ENCODE measurements around the gene CP. TPM values are rescaled to one million over a fixed set of nuclear protein-coding genes. Genes with fewer than 3 reads are reported as not detected.

Gene CP
- total RNA-seq, 1 experiment from 2014 or later = 0.28 TPM

DNA sequence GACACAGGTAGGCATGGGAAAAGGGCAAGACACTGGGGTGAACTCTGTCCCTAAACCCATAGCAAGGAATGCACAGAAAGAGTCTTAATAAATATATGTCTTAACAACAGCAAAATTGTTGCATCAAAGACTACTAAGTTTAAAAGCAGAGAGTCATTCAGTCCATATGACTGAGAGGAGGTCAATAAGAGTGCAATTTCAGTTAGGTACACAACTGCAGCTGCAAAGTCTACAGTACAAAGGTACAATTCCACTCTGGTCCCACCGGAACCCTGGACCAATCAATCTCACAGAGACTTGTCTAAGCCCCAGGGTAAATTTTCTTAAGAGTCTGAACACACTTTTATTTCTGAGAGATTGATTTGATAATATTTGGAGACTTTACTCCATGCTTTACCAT lies 6.9 kb downstream of the CP start:
- no peaks in the 10 kb centered on the region for H3F3A ChIP-seq (ENCODE audit: insufficient read depth, low read depth)
- H4K20me1 ChIP-seq (ENCODE audit: insufficient read depth) = no peaks in the 10 kb centered on the region
- H3K4me2 ChIP-seq = no peak overlapping the region
- no peaks in the 10 kb centered on the region for H3K4me1 ChIP-seq (replicated peaks; ENCODE audit: insufficient read depth)
- H3K36me3 ChIP-seq (ENCODE audit: low read depth) = no peaks in the 10 kb centered on the region
- no TSS peak for BruUV-seq (replicated peaks)
- TF ChIP-seq, protein P1, sequence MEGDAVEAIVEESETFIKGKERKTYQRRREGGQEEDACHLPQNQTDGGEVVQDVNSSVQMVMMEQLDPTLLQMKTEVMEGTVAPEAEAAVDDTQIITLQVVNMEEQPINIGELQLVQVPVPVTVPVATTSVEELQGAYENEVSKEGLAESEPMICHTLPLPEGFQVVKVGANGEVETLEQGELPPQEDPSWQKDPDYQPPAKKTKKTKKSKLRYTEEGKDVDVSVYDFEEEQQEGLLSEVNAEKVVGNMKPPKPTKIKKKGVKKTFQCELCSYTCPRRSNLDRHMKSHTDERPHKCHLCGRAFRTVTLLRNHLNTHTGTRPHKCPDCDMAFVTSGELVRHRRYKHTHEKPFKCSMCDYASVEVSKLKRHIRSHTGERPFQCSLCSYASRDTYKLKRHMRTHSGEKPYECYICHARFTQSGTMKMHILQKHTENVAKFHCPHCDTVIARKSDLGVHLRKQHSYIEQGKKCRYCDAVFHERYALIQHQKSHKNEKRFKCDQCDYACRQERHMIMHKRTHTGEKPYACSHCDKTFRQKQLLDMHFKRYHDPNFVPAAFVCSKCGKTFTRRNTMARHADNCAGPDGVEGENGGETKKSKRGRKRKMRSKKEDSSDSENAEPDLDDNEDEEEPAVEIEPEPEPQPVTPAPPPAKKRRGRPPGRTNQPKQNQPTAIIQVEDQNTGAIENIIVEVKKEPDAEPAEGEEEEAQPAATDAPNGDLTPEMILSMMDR (conservative IDR thresholded peaks at IDR 0.05) = no peak
- TF ChIP-seq EZH2 (IDR thresholded peaks at IDR 0.05; ENCODE audit: low read depth) = no peak
- H3K79me2 ChIP-seq (ENCODE audit: low read depth) = no peaks in the 10 kb centered on the region
- no peaks in the 10 kb centered on the region for H3K9me3 ChIP-seq (ENCODE audit: insufficient read depth, low read depth)
- ChIA-PET POLR2A (ENCODE audit: unreplicated experiment) (no interaction called here), CTCF (no interaction called here)
- no peak overlapping the region for H2AFZ ChIP-seq
- intact Hi-C loops (cut with micrococcal nuclease; ENCODE audit: unreplicated experiment) = no loop called here
- H3K27ac ChIP-seq = no peak overlapping the region
- no peaks in the 10 kb centered on the region for H3K27me3 ChIP-seq (ENCODE audit: insufficient read depth, low read depth)
- H3K4me3 ChIP-seq = no peak overlapping the region
- no peaks in the 10 kb centered on the region for H3K9me2 ChIP-seq (ENCODE audit: insufficient read depth)
- DNase-seq = no peak

DNA sequence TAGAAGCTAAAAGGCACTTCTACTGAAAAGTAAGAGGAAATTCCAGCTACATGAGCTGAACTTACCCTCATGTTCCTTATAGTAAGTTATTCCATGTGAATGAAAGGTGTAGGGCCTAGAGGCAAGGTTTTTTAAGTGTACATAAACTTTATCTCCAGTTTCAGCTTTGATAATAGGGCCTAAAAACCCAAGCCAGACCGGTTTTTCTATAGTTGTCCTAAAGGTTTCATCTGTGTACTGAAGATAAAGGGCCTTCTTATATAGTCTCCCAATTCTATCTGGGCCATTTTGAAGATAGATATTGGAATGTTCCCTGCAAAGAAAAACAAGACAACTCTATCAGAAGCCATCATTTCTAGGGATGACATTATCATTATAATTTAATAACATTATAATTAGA lies 9.2 kb downstream of the CP start:
- Histone ChIP-seq H3K4me2 (no peak overlapping the region), H3K27me3 (ENCODE audit: insufficient read depth, low read depth) (no peaks in the 10 kb centered on the region), H3K9me3 (ENCODE audit: insufficient read depth, low read depth) (0 out of 2 replicates have a peak, but pooled peaks cover 3% of the 10 kb centered on the region), H2AFZ (no peak overlapping the region), H3K36me3 (ENCODE audit: low read depth) (no peaks in the 10 kb centered on the region), H3K4me3 (no peak overlapping the region), H3K79me2 (ENCODE audit: low read depth) (no peaks in the 10 kb centered on the region), H3K9me2 (ENCODE audit: insufficient read depth) (no peaks in the 10 kb centered on the region), H3K4me1 (replicated peaks; ENCODE audit: insufficient read depth) (no peaks in the 10 kb centered on the region), H3F3A (ENCODE audit: insufficient read depth, low read depth) (no peaks in the 10 kb centered on the region), H3K27ac (no peak overlapping the region), H4K20me1 (ENCODE audit: insufficient read depth) (no peaks in the 10 kb centered on the region)
- POLR2A ChIA-PET (ENCODE audit: unreplicated experiment) = interaction anchor here (0.6 kb wide), 1 partner anchor 11 kb away, joined by 3 read pairs; no protein-coding TSS in a partner anchor
- no TSS peak for BruUV-seq (replicated peaks)
- no peak for TF ChIP-seq EZH2 (IDR thresholded peaks at IDR 0.05; ENCODE audit: low read depth)
- TF ChIP-seq, protein P1 (conservative IDR thresholded peaks at IDR 0.05) = no peak
- no peak for DNase-seq
- CTCF ChIA-PET = no interaction called here
- intact Hi-C loops (cut with micrococcal nuclease; ENCODE audit: unreplicated experiment) = no loop called here

DNA sequence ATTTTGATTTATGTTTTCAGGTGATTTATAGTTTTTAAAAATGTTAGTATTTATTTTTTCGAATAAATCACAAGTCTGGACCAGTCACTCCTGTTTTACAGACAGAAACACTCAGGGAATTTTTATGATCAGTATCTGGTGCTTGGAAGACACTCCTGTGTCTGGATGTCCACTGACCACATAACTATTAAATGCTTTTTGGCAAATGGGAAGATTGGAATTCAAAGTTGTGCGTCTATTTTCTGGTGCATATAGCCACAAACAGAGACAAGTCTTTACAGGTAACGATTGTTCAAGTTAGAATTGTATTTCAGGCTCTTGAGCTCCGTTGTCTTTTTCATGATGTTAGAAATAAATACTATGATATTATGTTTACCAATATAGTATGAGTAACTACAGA lies 12.2 kb downstream of the CP start:
- Histone ChIP-seq H3K4me1 (replicated peaks; ENCODE audit: insufficient read depth) (no peaks in the 10 kb centered on the region), H3K4me2 (no peak overlapping the region), H3K79me2 (ENCODE audit: low read depth) (no peaks in the 10 kb centered on the region), H2AFZ (no peak overlapping the region), H4K20me1 (ENCODE audit: insufficient read depth) (no peaks in the 10 kb centered on the region), H3F3A (ENCODE audit: insufficient read depth, low read depth) (no peaks in the 10 kb centered on the region), H3K9me3 (ENCODE audit: insufficient read depth, low read depth) (0 out of 2 replicates have a peak, but pooled peaks cover 3% of the 10 kb centered on the region), H3K9me2 (ENCODE audit: insufficient read depth) (no peaks in the 10 kb centered on the region), H3K27me3 (ENCODE audit: insufficient read depth, low read depth) (no peaks in the 10 kb centered on the region), H3K27ac (no peak overlapping the region), H3K4me3 (no peak overlapping the region), H3K36me3 (ENCODE audit: low read depth) (no peaks in the 10 kb centered on the region)
- TF ChIP-seq, protein P1 (conservative IDR thresholded peaks at IDR 0.05) = no peak
- no peak for TF ChIP-seq EZH2 (IDR thresholded peaks at IDR 0.05; ENCODE audit: low read depth)
- POLR2A ChIA-PET (ENCODE audit: unreplicated experiment) = no interaction called here
- no peak for DNase-seq
- CTCF ChIA-PET = no interaction called here
- BruUV-seq (replicated peaks) = no TSS peak
- intact Hi-C loops (cut with micrococcal nuclease; ENCODE audit: unreplicated experiment) = no loop called here

Measured in PC-9 (cell line).